Esophagus muscularis mucosa (tissue), 4 donors: Measurements from ENCODE around the gene TSSK2. TPM values are rescaled to one million over a fixed set of nuclear protein-coding genes. Genes with fewer than 3 reads are reported as not detected.

Experiments used
- DNase-seq: peaks from one replicate; pipeline ENCODE4 v3.0.0-alpha.2; 2017; ENCODE audit errors: extremely low spot score
- H3K27ac ChIP-seq, 4 donors: fragments of 200-600 bp; sonication (generic); replicated peaks in 1 of 4; 1 replicate in 3 of 4; 2 replicates in 1 of 4; pipeline ENCODE4 v1.5.1; 2016 to 2019; ENCODE audit warnings: mild to moderate bottlenecking in 1 of 4
- H3K27me3 ChIP-seq, 4 donors: fragments of 200-600 bp; sonication (generic); one replicate each; pipeline versions ENCODE4 v1.5.1 to v1.6.0; 2016 to 2019
- H3K36me3 ChIP-seq, 4 donors: fragments of 200-600 bp; sonication (generic); one replicate each; pipeline ENCODE4 v1.5.1; 2016 to 2019
- H3K4me1 ChIP-seq, 4 donors: fragments of 200-600 bp; sonication (generic); one replicate each; pipeline ENCODE4 v1.5.1; 2016 to 2019
- H3K4me3 ChIP-seq, 4 donors: fragments of 200-600 bp; sonication (generic); 1 replicate in 2 of 4; 2 replicates in 2 of 4; pipeline ENCODE4 v1.5.1; 2016 to 2019; ENCODE audit warnings: mild to moderate bottlenecking in 4 of 4, moderate library complexity in 1 of 4
- H3K9me3 ChIP-seq, 4 donors: fragments of 200-600 bp; sonication (generic); 1 replicate in 3 of 4; 2 replicates in 1 of 4; pipeline ENCODE4 v1.5.1; 2016 to 2019
- EP300 ChIP-seq: sonication (generic); formaldehyde crosslinking; IDR thresholded peaks from one replicate; pipeline ENCODE4 v1.6.1; 2017; ENCODE audit warnings: antibody characterized with exemption
- POLR2A ChIP-seq: fragments of 450-650 bp; IDR thresholded peaks from one replicate; pipeline ENCODE4 v1.6.1; 2017; ENCODE audit warnings: antibody characterized with exemption, moderate library complexity, mild to moderate bottlenecking, low read depth
- POLR2AphosphoS5 ChIP-seq, 2 donors: sonication (generic); formaldehyde crosslinking; IDR thresholded peaks; one replicate each; pipeline ENCODE4 v1.6.1; 2017; ENCODE audit warnings: antibody characterized with exemption in 2 of 2
- whole genome bisulfite sequencing: methylation state at CpG from one replicate; pipeline ENCODE4 v1.1.5; 2018; 5-methylcytosine and 5-hydroxymethylcytosine counted together
- intact Hi-C: fragments of 100-400 bp; cut with DNase I; formaldehyde crosslinking; loops from one replicate; pipeline ENCODE4 v1.15.1; 2023
- total RNA-seq, 4 donors: library from RNA; depleted of rRNA; stranded (reverse); fragments of >200 nt; gene quantifications; one replicate each; pipeline versions ENCODE4 v1.1.0 to v1.2.1, GENCODE V29; 2016
- TF ChIP-seq, protein P1 (sequence below), 3 experiments: fragments of 200-600 bp in 2 of 3; fragments of 450-650 bp in 1 of 3; sonication (generic) in 2 of 3; IDR thresholded peaks; one replicate each; pipeline ENCODE4 v1.5.1; 2017 to 2019; ENCODE audit warnings: antibody characterized with exemption in 3 of 3, mild to moderate bottlenecking in 2 of 3, moderate library complexity in 1 of 3

The TSSK2 gene
- total RNA-seq, 4 donors from 2014 or later = not detected

DNA sequence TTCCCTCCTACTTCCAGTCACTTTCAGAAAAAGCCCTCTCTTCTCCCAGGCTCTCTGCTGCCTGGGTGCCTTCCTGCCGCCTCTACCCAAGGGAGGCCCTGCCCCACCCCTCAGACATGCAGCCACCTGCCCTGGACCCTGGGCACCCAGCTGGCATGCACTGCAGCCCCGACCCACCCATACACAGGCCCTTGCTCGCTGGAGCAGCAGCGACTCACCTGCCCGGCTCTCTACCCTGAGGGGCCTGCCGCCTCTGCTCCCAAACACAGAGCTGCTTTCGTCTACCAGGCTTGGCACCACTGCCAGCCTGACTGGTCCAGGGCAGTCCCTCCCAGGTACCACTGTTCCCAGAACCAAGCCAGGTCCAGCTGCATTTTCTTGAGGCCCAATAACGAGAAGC is 1.2 kb upstream of the TSSK2 start:
- no peak overlapping the region for H3K4me3 ChIP-seq
- no peaks in the 10 kb centered on the region for H3K27me3 ChIP-seq
- peaks cover 21 to 37% (median 34%) of the 10 kb centered on the region in 4 donors for H3K36me3 ChIP-seq
- H3K27ac ChIP-seq = no peak overlapping the region
- DNase-seq = no peak
- TF ChIP-seq EP300 = no peak
- 92% methylated on average over 8 of the region's 8 CpGs for WGBS
- no peaks in the 10 kb centered on the region for H3K4me1 ChIP-seq
- no peaks in the 10 kb centered on the region for H3K9me3 ChIP-seq
- intact Hi-C loops = no loop called here

GRCh38 chr22:19131685-19132015 is 542 bp downstream of the TSSK2 start:
- intact Hi-C loops = no loop called here
- H3K36me3 ChIP-seq = peaks cover 32 to 55% (median 50%) of the 10 kb centered on the region in 4 donors
- no peaks in the 10 kb centered on the region for H3K27me3 ChIP-seq
- H3K27ac ChIP-seq = no peak overlapping the region
- H3K4me1 ChIP-seq = no peaks in the 10 kb centered on the region
- TF ChIP-seq, protein P1, sequence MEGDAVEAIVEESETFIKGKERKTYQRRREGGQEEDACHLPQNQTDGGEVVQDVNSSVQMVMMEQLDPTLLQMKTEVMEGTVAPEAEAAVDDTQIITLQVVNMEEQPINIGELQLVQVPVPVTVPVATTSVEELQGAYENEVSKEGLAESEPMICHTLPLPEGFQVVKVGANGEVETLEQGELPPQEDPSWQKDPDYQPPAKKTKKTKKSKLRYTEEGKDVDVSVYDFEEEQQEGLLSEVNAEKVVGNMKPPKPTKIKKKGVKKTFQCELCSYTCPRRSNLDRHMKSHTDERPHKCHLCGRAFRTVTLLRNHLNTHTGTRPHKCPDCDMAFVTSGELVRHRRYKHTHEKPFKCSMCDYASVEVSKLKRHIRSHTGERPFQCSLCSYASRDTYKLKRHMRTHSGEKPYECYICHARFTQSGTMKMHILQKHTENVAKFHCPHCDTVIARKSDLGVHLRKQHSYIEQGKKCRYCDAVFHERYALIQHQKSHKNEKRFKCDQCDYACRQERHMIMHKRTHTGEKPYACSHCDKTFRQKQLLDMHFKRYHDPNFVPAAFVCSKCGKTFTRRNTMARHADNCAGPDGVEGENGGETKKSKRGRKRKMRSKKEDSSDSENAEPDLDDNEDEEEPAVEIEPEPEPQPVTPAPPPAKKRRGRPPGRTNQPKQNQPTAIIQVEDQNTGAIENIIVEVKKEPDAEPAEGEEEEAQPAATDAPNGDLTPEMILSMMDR (IDR thresholded peaks at IDR 0.05) = no peak
- TF ChIP-seq EP300 = no peak
- no peak for TF ChIP-seq POLR2A
- TF ChIP-seq POLR2AphosphoS5 (IDR thresholded peaks at IDR 0.05) = no peak
- 94% methylated on average over 19 of the region's 19 CpGs for WGBS
- no peak overlapping the region for H3K4me3 ChIP-seq
- DNase-seq = no peak
- H3K9me3 ChIP-seq = no peaks in the 10 kb centered on the region

GRCh38 chr22:19132153-19132552 is 1.0 kb downstream of the TSSK2 start:
- H3K27me3 ChIP-seq = no peaks in the 10 kb centered on the region
- no peak for DNase-seq
- 91% methylated on average over 14 of the region's 20 CpGs for WGBS
- H3K4me3 ChIP-seq = no peak overlapping the region
- H3K4me1 ChIP-seq = no peaks in the 10 kb centered on the region
- H3K36me3 ChIP-seq = peaks cover 37 to 60% (median 55%) of the 10 kb centered on the region in 4 donors
- H3K9me3 ChIP-seq = no peaks in the 10 kb centered on the region
- TF ChIP-seq, protein P1 (IDR thresholded peaks at IDR 0.05) = no peak
- TF ChIP-seq POLR2AphosphoS5 (IDR thresholded peaks at IDR 0.05) (no peak), POLR2A (no peak), EP300 (no peak)
- H3K27ac ChIP-seq = no peak overlapping the region
- intact Hi-C loops = no loop called here

DNA sequence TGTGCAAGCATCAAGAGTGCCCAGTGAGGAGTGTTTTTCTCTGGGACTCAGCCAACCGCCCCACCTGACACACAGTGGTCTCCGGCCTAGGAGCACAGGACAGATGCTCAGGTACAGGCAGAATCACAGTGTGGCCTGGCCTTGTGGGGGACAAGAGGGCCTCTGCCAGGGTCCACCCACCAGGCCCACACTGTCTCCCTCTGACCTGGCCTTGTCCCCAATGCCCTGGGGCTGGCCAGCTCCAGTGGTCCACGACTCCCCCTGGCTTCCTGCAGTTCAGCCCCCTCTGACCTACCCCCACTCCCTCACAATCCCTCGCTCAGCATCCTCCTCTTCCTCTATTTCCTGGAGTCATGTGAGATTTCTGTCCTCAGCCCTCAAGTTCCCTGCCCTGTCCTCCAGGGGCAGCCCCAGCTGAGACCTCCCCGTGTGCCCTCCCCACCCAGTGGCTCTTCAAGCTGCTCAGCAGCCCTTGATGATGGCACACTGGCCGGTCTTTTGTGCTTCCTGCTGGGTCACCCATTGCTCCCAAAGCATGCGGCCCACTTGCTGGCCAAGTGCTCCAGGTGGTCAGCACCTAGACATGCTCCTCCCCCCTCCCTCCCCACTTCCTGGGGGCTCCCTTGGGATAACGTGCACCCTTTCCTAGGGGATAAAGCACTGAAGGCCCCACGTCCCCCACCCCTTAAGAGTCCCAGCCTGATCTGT is 1.7 kb downstream of the TSSK2 start:
- Histone ChIP-seq H3K27ac (no peak overlapping the region), H3K4me1 (no peaks in the 10 kb centered on the region), H3K27me3 (no peaks in the 10 kb centered on the region), H3K36me3 (peaks cover 43 to 67% (median 62%) of the 10 kb centered on the region in 4 donors), H3K9me3 (no peaks in the 10 kb centered on the region), H3K4me3 (no peak overlapping the region)
- 88% methylated on average over 6 of the region's 9 CpGs for WGBS
- no peak for DNase-seq
- TF ChIP-seq POLR2A (no peak), POLR2AphosphoS5 (IDR thresholded peaks at IDR 0.05) (no peak), EP300 (no peak)
- TF ChIP-seq, protein P1 (IDR thresholded peaks at IDR 0.05) = no peak
- intact Hi-C loops = no loop called here

DNA sequence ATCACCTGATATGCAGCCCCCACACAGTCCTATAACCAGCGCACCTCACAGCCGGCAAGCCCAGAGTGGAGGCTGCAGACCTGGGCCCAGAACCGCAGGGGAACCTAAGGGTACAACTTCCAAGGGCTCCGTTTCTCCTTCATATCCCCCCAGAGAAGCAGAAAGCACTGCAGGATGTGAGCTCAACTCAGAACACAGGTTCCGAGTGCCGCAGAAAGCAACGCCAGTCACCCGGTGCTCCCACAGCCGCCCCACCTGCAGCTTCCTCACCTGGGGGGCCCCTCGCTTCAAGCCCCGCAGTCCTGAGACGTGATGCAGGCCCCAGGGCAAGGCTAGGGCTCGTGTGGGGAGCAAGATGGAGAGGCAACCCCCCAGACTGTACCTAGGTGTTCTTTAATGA is 2.5 kb downstream of the TSSK2 start:
- Histone ChIP-seq H3K27me3 (no peaks in the 10 kb centered on the region), H3K36me3 (peaks cover 50 to 74% (median 69%) of the 10 kb centered on the region in 4 donors), H3K9me3 (no peaks in the 10 kb centered on the region), H3K4me1 (no peaks in the 10 kb centered on the region), H3K4me3 (no peak overlapping the region), H3K27ac (no peak overlapping the region)
- intact Hi-C loops = no loop called here
- no peak for DNase-seq
- TF ChIP-seq EP300 (no peak), POLR2AphosphoS5 (IDR thresholded peaks at IDR 0.05) (no peak), POLR2A (no peak)
- TF ChIP-seq, protein P1 (IDR thresholded peaks at IDR 0.05) = no peak
- WGBS = 91% methylated on average over 11 of the region's 13 CpGs
